Endothelial cell (in vitro differentiated cells): Measurements from ENCODE around the gene BAG2. TPM values are rescaled to one million over a fixed set of nuclear protein-coding genes. Genes with fewer than 3 reads are reported as not detected.

Source experiments
- DNase-seq: peaks from one replicate; pipeline ENCODE4 v3.0.0; 2021; ENCODE audit warnings: low spot score
- H3K27ac Mint-ChIP-seq: one replicate; pipeline ENCODE4 v1.8.0; 2021; ENCODE audit warnings: mixed read lengths, inconsistent platforms; ENCODE audit not compliant: unreplicated experiment
- H3K27me3 Mint-ChIP-seq: one replicate; pipeline ENCODE4 v1.8.0; 2021; ENCODE audit warnings: mild to moderate bottlenecking, moderate library complexity, mixed read lengths, inconsistent platforms; ENCODE audit not compliant: unreplicated experiment
- H3K36me3 Mint-ChIP-seq: one replicate; pipeline ENCODE4 v1.8.0; 2021; ENCODE audit warnings: mild to moderate bottlenecking, low read depth, mixed read lengths, inconsistent platforms; ENCODE audit not compliant: unreplicated experiment
- H3K4me1 Mint-ChIP-seq: one replicate; pipeline ENCODE4 v1.8.0; 2021; ENCODE audit warnings: mild to moderate bottlenecking, mixed read lengths, inconsistent platforms; ENCODE audit not compliant: unreplicated experiment
- H3K4me3 Mint-ChIP-seq: one replicate; pipeline ENCODE4 v1.8.0; 2021; ENCODE audit warnings: mild to moderate bottlenecking, mixed read lengths, inconsistent platforms; ENCODE audit not compliant: unreplicated experiment
- H3K9me3 Mint-ChIP-seq: one replicate; pipeline ENCODE4 v1.8.0; 2021; ENCODE audit warnings: mixed read lengths, inconsistent platforms; ENCODE audit not compliant: unreplicated experiment
- total RNA-seq: library from RNA; stranded (reverse); fragmentation: NEBNext Ultra II Directional; extraction: Animal tissue kit (Norgen Biotek cat#: 25700); gene quantifications from one replicate; pipeline ENCODE4 v1.2.1, GENCODE V29; 2021; ENCODE audit not compliant: unreplicated experiment
- TF ChIP-seq, protein P1 (sequence below): fragments of 200-600 bp; sonication (generic); IDR thresholded peaks from one replicate; pipeline ENCODE4 v1.5.0; 2021; ENCODE audit warnings: antibody characterized with exemption; ENCODE audit not compliant: unreplicated experiment

The BAG2 gene
- total RNA-seq, 1 donor from 2014 or later = 1.3 TPM

DNA sequence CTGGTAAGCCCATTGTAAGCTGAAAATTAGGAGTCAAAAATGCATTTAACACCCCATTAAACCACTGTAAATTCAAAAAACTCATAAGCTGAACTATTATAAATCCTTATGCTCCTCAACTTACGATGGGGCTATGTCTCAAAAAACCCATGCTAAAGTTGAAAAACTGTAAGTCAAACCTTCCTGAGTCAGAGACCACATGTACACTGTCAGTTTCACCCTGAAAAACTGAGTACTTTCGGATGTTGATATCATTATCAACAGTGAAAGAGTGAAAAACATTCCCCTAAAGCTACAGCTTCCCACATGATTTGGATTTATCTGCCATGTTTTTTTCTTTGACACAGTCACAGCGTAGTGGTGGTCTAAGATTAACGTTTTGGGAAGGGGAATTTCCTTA is 35.7 kb downstream of the BAG2 start:
- no peaks in the 10 kb centered on the region for H3K36me3 Mint-ChIP-seq
- DNase-seq = no peak
- TF ChIP-seq, protein P1, sequence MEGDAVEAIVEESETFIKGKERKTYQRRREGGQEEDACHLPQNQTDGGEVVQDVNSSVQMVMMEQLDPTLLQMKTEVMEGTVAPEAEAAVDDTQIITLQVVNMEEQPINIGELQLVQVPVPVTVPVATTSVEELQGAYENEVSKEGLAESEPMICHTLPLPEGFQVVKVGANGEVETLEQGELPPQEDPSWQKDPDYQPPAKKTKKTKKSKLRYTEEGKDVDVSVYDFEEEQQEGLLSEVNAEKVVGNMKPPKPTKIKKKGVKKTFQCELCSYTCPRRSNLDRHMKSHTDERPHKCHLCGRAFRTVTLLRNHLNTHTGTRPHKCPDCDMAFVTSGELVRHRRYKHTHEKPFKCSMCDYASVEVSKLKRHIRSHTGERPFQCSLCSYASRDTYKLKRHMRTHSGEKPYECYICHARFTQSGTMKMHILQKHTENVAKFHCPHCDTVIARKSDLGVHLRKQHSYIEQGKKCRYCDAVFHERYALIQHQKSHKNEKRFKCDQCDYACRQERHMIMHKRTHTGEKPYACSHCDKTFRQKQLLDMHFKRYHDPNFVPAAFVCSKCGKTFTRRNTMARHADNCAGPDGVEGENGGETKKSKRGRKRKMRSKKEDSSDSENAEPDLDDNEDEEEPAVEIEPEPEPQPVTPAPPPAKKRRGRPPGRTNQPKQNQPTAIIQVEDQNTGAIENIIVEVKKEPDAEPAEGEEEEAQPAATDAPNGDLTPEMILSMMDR = no peak
- H3K27me3 Mint-ChIP-seq = no peaks in the 10 kb centered on the region
- peaks cover 4% of the 10 kb centered on the region for H3K4me1 Mint-ChIP-seq
- H3K4me3 Mint-ChIP-seq = no peak overlapping the region
- H3K9me3 Mint-ChIP-seq = no peaks in the 10 kb centered on the region
- H3K27ac Mint-ChIP-seq = no peak overlapping the region

DNA sequence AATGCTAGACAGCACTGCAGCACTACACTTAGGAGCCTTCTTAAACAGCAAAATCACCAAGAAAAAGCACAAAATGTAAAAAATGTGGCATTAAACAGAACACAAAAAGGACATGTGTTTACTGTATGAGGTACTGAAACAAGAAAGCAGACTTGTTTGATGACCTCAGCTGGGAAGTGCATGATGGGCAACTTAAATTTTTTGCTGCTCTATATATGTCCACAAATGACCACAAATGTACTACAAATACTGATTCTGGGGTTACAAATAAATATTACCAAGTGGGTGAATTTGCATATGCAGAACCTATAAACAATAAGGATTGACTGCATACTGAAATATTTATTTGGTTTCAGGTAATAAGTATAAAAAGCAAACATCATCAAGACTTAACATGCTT is 36.9 kb downstream of the BAG2 start:
- DNase-seq = no peak
- Mint-ChIP-seq H3K27ac (no peak overlapping the region), H3K36me3 (no peaks in the 10 kb centered on the region), H3K9me3 (no peaks in the 10 kb centered on the region), H3K27me3 (no peaks in the 10 kb centered on the region), H3K4me1 (peaks cover 5% of the 10 kb centered on the region), H3K4me3 (no peak overlapping the region)
- TF ChIP-seq, protein P1 = no peak

DNA sequence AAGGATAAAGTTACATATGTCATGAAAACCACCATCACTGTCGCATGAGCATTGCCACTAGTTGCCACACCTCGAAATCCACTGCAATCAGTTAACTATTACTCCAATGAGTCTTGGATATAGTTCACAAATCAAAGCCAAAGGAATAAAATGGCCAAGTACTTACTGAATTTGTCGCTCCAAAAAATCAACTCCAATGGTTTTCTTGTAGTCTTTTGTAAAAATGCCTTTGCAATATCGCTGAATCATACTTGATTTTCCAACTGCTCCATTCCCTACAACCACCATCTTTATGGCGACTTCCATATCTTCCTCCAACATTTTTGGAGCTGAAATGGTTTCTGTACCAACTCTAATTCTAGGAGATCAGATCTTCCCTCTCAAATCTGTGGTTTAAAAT is 37.9 kb downstream of the BAG2 start:
- H3K36me3 Mint-ChIP-seq = no peaks in the 10 kb centered on the region
- H3K27me3 Mint-ChIP-seq = no peaks in the 10 kb centered on the region
- peaks cover 15% of the 10 kb centered on the region for H3K4me1 Mint-ChIP-seq
- no peak for DNase-seq
- TF ChIP-seq, protein P1 = no peak
- H3K4me3 Mint-ChIP-seq = no peak overlapping the region
- H3K27ac Mint-ChIP-seq = no peak overlapping the region
- no peaks in the 10 kb centered on the region for H3K9me3 Mint-ChIP-seq

DNA sequence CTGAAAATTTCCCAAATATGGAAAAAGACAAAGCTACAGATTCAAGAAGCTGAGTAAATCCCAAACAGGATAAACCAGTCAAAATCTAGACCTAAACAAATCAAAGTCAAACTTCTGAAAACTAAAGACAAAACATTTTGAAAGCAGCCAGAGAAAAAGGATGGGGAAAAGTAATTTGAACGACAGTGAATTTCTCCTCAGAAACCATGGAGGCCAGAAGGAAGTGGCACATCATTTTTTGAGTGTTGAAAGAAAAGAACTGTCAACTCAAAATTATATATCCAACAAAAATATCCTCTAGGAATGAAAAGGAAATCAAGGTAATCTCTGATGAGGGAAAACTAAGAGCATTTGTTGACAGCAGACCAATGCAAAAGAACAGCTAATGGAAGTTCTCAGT is 43.1 kb downstream of the BAG2 start:
- TF ChIP-seq, protein P1 = no peak
- H3K36me3 Mint-ChIP-seq = no peaks in the 10 kb centered on the region
- H3K9me3 Mint-ChIP-seq = no peaks in the 10 kb centered on the region
- peaks cover 14% of the 10 kb centered on the region for H3K4me1 Mint-ChIP-seq
- DNase-seq = no peak
- H3K4me3 Mint-ChIP-seq = no peak overlapping the region
- no peak overlapping the region for H3K27ac Mint-ChIP-seq
- H3K27me3 Mint-ChIP-seq = no peaks in the 10 kb centered on the region

DNA sequence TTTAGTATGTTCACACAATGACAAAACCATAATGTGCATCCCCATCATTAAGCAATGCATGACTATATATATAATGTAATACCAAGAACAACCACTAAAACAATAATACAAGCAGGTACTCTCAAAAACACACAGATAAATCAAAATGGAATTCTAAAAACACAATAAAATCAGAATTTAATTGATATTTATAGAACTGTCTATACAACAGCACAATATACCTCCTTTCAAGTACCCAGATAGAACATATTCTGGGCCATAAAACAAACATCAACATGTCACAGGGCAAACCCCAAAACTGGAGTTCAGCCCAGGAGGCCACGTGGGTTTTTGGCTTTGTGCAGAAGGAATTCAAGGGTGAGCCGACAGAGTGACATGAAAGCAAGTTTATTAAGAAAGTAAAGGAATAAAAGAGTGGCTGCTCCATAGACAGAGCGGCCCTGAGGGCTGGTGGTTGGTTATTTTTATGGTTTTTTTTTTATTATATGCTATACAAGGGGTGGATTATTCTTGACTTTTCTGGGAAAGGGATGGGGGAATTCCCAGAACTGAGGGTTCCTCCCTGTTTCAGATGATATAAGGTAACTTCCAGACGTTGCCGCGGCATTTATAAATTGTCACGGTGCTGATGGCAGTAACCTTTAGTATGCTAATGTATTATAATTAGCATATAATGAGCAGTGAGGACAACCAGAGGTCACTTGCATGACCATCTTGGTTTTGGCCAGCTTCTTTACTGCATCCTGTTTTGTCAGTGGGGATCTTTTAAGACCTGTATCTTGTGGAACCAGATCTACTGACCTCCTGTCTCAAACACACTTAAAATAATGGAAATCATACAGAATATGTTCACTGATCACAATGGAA is 44.3 kb downstream of the BAG2 start:
- TF ChIP-seq, protein P1 = peak; percentile 51
- Mint-ChIP-seq H3K4me3 (no peak overlapping the region), H3K27me3 (no peaks in the 10 kb centered on the region), H3K9me3 (no peaks in the 10 kb centered on the region), H3K4me1 (peaks cover 14% of the 10 kb centered on the region), H3K36me3 (no peaks in the 10 kb centered on the region), H3K27ac (no peak overlapping the region)
- DNase-seq = no peak
